NCI-H2196 treated with DMSO at 0.1 percent for 48 hours (cell line): Measurements from ENCODE around the gene RHOA.
"Not testable (repeated sequence)": the region's sequence is repeated elsewhere in the genome, so short reads cannot be mapped to it uniquely, and the experiment has no call there.

Source experiments
- DNase-seq: peaks from one replicate; lab custom pipeline; 2025; ENCODE audit not compliant: unreplicated experiment; lab: John Stamatoyannopoulos, UW

Gene RHOA

DNA sequence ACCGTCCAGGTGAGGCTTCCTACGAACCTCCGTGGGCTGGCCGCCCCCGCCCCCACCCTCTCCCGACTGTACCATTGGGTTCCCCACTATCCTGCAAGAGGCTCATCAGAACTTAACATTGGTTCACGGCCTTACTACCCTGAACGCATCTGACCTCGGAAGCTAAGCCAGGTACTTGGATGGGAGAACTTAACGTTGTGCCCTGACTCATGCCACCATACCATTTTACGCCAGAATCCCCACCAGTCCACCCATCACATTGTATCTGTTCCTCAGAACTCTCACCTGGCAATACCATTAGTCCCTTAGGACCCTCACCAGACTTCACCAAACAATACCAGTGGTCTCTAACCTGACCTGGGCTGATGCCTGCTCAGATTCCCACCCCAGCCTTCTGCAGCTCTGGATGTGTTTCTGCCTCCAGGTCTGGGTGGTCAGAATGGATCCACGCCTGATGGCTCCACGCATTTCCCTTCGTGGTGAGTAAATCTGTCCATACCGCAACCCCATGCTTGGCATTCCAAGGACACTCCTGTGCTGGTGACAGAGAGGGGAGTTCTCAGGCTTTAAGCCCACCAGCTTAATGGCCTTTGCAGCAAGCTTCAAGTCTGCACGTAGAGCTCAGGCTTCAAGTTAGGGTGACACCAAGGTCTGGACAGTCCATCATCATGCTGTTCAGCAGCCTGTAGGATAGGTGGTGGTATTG is 1.0 kb upstream of the RHOA start:
- no peak for DNase-seq

DNA sequence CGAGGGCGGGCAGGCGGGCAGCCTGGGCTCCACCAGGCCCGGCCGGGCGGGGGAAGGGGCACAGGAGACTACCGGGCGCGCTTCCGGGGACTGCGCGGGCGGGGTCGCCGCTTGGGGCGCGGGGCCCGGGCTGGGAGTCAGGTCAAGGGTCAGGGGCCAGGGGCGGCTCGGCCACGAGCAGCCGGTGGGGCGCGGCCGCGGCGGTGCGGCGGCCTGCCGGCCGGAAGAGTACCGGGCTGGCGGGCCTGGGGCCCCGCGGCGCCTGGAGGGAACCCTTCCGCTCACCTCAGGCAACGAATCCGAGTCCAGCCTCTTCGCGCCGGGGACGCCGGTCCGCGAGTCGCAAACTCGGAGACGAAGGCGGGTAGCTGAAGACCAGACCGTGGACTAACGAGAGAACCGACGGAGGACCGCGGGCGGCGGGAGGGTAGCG is 225 bp downstream of the RHOA start:
- DNase-seq = no peak

DNA sequence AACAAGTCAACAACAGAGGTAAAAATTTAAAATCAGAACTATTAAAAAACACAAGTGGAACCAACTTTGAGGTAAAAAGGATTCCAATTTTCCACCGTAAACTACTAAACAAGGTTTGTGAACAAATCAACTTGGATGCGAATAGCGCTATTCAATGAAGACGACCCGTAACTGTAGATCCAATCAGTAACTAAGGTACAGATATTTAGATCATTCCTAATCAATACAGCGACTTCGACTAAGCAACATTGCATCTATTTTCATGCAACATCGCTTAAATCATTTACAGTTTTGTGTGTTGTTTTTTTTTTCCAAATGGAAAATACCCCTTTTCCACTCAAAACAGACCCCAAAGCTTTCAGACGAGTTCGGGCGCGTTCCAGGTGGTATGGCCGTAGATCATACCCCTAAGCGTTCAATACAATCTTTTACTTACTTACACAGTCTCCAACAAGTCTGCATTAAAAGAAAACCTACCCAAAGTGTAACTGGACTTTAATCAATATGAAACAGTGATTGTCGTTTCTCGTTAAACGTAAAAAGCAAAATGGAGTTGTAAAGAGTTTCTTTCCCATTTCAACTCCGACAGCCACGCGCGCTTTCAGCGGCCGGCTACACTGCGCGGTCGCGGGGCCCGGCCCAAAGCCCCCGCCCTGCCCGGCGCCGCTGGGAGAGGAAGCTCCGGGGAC is 786 bp downstream of the RHOA start:
- no peak for DNase-seq

DNA sequence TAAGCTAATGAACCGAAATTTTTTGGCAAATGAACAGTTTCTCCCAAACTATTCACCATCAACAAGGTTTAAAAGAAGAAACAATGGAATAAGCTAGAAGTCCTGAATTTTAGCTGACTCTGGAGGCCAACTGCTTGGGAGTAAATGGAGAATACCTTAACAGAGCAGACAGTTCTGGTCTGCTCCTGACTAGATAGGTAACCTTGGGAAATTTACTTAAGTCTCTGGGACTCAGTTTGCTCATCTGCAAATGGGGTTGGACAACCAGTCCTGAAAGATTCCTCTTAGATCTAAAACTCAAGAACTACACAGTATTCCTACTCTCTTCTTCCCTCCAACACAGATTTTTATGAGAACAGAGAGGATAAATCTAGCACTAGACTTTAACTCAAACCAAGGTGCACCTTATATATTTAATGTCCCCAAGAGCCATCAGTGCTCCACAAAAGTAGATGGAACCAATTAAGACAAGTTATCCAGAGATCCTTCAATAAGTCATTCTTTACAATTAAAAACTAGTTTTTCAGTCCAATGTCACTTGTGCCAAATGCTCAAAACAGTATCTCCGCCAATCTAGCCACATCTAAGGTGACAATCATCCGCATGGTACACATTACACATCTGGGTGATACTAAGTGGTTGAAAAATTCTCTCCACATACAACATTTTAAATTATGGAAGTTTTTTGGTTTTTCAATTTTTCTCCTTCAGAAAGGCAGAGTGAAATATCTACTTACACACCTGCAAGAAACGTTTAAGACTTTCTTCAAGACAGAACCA is 1.5 kb downstream of the RHOA start:
- no peak for DNase-seq

DNA sequence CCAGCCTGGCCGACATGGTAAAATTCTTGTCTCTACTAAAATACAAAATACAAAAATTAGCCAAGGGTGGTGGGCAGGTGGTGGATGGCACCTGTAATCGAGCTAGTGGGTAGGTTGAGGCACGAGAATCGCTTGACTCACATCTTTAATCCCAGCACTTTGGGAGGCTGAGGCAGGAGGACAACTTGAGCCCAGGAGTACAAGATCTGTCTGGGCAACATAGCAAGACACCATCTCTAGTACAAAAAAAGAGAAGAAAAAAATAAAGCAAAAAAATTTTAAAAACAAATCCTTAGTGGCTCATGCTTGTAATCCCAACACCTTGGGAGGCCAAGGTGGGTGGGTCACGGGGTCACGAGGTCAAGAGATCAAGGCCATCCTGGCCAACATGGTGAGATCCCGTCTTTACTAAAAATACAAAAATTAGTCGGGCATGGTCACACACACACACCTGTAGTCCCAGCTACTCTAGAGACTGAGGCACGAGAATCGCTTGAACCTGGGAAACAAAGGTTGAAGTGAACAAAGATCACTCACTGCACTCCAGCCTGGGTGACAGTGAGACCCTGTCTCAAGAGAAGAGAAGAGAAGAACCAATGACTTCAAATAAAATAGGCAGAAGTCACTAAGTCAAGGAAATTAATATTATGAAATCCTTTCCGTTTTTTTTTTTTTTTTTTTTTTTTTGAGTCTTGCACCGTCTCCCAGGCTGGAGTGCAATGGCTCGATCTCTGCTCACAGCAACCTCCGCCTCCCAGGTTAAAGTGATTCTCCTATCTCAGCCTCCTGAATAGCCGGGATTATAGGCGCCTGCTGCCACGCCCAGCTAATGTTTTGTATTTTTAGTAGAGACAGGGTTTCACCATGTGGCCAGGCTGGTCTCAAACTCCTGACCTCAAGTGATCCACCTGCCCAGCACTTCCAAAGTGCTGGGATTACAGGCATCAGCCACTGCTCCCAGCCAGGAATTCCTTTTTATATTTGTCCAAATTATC is 4.9 kb downstream of the RHOA start:
- DNase-seq = no peak

DNA sequence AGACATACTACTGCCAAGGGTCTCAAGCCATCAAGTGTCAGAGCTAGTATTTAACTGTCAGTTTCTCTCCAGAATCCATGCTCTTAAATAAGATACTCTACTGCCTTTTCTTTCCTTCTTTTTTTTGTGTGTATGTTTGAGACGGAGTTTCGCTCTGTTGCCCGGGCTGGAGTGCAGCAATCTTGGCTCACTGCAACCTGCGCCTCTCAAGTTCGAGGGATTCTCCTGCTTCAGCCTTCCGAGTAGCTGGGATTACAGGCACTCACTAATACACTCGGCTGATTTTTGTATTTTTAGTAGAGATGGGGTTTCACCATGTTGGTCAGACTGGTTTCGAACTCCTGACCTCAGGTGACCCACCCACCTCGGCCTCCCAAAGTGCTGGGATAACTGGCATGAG is 6.2 kb downstream of the RHOA start:
- DNase-seq = not testable (repeated sequence)

DNA sequence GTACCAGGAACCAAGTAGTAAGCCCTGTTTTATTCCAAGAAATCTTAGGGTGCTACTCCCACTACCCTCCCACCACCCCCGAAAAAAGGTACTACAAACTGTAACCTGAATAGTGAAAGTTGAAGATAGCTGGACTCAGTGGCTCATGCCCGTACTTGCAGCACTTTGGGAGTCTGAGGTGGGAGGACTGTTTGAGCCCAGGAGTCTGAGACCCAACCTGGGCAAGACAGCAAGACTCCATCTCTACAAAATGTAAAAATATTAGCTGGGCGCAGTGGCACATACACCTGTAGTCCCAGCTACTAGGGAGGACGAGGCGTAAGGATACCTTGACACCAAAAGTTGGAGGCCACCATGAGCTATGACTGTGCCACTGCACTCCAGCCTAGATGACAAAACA is 7.9 kb downstream of the RHOA start:
- no peak for DNase-seq

DNA sequence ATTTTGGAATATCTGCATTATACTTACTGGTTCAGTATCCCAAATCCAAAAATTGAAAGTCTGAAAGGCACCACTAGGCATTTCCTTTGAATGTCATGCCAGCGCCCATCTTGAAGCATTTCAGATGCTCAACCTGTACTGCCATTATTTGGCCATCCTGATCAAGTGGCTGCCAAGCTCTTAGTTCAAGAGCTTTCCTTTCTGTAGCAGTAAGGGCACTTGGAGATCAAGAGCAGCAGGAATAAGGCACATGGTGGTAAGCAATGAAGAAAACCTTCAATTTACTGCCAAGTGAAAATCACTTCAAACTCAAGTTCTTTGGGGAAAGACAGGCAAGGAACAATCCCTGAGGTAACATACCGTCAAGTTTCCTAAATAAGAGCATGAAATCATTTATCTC is 10.0 kb downstream of the RHOA start:
- no peak for DNase-seq

DNA sequence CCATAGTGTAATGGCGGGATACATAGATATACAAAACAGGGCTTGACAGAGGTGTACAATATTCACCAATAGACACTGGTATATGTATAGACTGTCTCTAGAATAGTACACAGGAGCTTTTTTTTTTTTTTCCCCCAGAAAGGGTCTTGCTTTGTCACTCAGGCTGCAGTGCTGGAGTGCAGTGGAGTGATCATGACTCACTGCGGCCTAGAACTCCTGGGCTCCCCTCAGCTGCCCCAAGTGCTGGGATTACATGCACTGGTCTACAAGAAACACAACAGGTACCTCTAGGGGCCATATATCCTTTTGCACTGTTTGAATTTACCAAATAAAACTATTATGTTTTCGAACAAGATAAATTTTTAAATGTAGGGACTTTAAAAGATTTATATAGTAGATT is 12.3 kb downstream of the RHOA start:
- no peak for DNase-seq

DNA sequence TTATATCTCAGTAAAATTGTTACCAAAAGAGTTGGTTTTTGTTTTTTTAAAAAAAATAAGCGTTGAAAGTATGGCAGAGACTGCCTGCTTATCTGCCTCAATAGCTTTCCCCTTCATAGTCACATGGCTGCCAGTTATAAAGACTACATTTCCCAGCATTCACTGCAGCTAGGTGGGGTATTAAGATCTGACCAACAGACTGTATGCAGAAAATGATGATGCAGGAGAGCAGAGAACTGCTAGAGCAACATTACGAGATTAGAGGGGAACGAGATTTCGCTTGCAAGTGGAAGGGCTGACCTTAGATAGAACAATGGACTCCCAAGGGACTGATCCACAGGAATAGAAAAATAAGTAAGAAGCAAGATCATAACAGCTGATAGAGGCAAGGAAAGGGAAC is 14.3 kb downstream of the RHOA start:
- no peak for DNase-seq

DNA sequence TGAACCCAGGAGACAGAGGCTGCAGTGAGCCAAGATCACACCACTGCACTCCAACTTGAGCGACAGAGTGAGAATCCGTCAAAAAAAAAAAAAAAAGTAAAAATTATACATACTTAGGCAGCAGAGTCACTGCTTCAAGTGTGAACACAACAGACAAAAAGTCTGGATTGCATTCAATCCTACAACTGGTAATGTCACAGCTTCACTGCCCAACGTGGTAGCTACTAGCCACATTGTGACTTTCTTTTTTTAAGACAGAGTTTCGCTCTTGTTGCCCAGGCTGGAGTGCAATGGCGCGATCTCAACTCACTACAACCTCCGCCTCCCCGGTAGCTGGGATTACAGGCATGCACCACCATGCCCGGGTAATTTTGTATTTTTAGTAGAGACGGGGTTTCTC is 20.5 kb downstream of the RHOA start:
- not testable (repeated sequence) for DNase-seq

DNA sequence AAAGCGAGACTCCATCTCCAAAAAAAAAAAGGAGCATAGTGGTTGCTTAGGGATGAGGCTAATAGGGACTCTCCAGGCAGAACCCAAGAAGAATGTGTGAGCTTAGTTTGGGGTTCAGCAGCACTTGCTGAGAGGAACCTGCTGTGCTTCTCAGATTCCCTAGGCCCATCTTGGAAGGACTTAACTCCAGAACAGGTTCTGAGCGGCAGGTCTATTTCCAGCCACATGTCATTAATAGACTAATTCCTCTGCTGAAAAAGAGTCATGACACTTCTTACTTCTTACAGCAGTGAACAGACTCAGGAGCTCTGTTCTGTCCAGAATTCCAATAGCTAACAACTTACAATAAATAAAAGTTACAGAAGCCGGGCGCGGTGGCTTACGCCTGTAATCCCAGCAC is 22.5 kb downstream of the RHOA start:
- DNase-seq = no peak

DNA sequence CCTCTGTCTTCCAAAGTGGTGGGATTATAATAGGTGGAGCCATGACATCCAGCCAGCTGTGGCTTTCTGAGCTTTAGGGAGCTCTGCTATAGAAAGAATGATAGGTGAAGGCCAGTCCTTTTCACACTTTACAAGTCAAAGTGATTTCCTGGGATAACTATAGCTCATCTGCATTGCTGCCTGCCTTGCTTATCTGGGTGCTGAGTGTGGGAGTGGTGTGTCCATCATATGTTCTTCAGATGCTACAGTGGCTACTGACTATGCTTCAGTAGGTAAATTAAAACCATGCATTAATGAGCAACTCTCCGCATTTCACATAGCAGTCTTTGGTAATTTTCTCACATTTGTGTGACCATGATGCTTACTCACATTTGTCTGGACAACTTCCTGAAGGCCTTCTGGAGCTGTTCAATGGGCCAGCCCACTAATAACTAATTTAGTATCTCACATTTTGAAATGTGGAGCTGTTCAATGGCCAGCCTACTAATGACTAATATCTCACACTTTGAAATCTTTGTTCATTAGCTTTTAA is 23.4 kb downstream of the RHOA start:
- no peak for DNase-seq

DNA sequence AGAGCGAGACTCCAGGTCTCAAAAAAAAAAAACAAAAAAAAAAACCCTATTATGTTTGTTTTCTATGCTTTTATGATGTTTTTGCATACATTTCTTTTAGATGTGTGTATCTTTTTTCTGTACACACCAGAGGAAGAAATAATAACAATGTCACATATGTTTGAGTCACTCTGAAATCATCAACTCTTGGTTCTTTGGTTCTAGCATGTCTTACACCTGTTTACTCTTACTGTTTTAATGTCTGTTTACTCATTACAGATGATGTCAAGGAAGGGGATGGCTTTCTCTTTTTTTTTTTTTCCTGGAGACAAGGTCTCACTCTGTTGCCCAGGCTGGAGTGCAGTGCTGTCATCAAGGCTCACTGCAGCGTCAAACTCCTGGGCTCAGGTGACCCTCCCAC is 24.1 kb downstream of the RHOA start:
- DNase-seq = no peak

DNA sequence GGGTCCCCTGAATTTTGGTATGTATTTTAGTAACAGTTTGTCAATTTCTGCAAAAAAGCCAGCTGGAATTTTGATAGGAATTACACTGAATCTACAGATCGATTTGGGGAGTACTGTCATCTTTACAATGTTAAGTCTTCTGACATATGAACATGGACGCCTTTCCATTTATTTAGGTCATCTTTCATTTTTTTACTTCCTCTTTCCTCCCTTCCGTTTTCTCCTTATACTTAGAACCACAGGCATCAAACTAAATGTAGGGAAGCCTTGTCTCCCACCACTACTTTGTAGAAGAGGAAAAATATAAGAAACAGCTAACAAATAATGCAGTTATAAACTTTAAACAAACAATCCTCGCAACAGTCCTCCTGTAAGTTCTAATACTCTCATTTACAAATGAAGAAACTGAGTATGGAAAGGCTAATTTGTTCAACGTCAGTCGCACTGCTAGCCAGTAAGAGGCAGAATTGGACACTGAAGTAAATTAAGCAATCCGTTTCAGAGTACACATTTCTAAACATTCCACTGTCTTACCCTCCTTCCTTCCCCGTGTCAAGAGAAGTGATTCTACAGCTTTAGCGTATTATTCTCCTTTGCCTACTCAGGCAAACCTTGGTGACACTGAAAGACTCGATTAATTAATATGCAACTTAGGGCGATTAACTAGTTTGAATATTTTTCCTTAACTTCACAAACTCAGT is 25.6 kb downstream of the RHOA start:
- no peak for DNase-seq

DNA sequence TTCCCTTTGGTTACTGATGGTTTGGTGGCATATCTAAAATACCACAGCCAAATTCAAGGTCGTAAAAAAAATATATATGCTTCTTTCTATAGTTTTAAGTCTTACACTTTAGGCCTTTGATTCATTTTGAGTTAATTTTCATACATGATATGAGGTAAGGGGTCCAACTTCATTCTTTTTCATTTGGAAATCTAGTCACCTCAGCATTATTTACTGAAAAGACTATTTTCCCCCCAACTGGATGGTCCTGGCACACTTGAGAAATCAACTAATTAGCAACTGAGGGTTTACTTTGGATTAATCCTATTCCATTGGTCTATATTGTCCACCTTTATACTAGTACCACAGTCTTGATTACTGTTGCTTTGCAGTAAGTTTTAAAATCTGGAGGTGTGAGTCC is 26.2 kb downstream of the RHOA start:
- DNase-seq = no peak

DNA sequence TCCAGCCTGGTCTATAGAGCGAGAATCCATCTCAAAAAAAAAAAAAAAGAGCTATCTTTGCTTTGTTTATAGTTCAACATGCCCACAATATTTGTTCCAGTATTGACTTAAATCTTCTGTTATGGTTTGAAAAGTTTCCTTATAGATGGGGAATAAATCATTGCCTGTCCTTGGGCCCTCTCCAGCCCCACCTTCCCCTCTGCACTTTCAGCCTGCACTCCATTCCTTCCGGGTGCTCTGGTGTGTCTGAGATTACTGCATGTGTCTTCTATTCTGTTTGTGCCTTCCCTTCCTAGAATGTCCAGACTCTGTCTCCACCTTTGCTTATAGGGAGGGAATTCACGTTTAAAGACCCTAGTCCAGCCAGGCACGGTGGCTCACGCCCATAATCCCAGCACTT is 28.4 kb downstream of the RHOA start:
- no peak for DNase-seq

DNA sequence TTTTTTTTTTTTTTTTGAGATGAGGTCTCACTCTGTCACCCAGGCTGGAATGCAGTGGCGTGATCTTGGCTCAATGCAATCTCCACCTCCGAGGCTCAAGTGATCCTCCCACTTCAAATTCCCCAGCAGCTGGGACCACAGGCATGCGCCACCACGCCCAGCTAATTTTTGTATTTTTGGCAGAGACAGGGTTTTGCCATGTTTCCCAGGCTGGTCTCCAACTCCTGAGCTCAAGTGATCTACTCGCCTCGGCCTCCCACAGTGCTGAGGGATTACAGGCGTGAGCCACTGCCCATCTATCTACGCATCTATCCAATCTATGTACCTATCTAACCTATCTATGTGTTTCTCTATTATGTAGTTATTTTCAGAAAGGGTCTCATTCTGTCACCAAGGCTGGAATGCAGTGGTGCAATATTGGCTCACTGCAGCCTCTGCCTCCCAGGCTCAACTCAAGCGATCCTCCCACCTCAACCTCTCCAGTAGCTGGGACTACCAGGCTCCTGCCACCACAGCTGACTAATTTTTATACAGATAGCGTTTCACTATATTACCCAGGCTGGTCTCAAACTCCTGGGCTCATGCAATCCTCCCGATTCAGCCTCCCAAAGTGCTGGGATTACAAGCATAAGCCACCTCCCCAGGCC is 33.4 kb downstream of the RHOA start:
- no peak for DNase-seq

DNA sequence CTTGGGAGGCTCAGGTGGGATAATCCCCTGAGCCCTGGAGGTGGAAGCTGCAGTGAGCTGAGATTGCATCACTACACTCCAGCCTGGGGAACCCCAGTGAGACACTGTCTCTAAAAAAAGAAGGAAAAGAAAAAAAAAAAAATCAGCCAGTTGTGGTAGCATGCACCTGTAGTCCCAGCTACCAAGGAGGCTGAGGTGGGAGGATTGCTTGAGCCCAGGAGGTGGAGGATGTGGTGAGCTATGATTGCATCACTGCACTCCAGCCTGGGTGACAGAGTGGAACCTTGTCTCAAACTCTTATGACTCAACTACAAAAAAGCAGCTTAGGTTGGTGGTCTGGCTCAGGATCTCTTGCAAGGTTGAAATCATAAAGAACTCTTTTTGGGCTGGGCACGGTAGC is 34.3 kb downstream of the RHOA start:
- no peak for DNase-seq

DNA sequence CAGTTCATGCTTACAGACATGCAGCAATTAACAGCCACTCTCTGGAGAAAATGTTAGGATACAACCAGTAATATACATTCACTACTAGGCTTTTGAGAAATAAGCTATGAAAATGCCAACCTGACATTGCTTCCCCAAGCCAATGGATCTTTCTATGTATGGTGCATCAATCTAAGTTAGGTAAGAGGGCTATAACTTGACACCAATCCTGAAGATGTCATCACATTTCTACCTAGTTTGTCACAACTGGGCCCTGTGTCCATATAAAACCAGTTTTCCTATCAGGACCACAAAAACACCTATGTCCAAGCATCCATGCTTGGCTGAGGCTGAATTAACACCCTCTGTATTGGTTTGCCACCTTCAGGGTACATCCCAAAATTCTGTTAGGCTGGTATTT is 39.8 kb downstream of the RHOA start:
- DNase-seq = no peak
